Upper lobe of left lung (tissue), 6 donors: ENCODE data around the gene MSANTD2. TPM values are rescaled to one million over a fixed set of nuclear protein-coding genes. Genes with fewer than 3 reads are reported as not detected.

Experiments used
- ATAC-seq, 2 donors: fragments of 200-7000 bp; cut with Tn5 transposase; one replicate each; pipeline ENCODE4 v1.9.1; 2022; ENCODE audit warnings: mild to moderate bottlenecking in 2 of 2, moderate library complexity in 2 of 2; ENCODE audit not compliant: low FRiP score in 2 of 2
- DNase-seq, 2 donors: peaks; one replicate each; pipeline ENCODE4 v3.0.0-alpha.2; 2019 to 2020
- H3K27ac ChIP-seq, 4 donors: fragments of 200-600 bp; sonication (generic); one replicate each; pipeline ENCODE4 v1.5.1; 2016 to 2019
- H3K27me3 ChIP-seq, 4 donors: fragments of 200-600 bp; sonication (generic); one replicate each; pipeline ENCODE4 v1.5.1; 2017 to 2019
- H3K36me3 ChIP-seq, 4 donors: fragments of 200-600 bp; sonication (generic); one replicate each; pipeline ENCODE4 v1.5.1; 2016 to 2019
- H3K4me1 ChIP-seq, 4 donors: fragments of 200-600 bp; sonication (generic); one replicate each; pipeline ENCODE4 v1.5.1; 2018 to 2019
- H3K4me3 ChIP-seq, 4 donors: fragments of 200-600 bp; sonication (generic); one replicate each; pipeline ENCODE4 v1.5.1; 2017 to 2019; ENCODE audit warnings: mild to moderate bottlenecking in 2 of 4, moderate library complexity in 1 of 4
- H3K9me3 ChIP-seq, 4 donors: fragments of 200-600 bp; sonication (generic); one replicate each; pipeline ENCODE4 v1.5.1; 2018 to 2019
- CTCF ChIP-seq, 6 experiments: fragments of 450-650 bp in 4 of 6; fragments of 200-600 bp in 2 of 6; sonication (generic) in 2 of 6; IDR thresholded peaks; one replicate each; pipeline ENCODE4 v1.5.1; 2016 to 2019; ENCODE audit warnings: antibody characterized with exemption in 6 of 6
- EP300 ChIP-seq, 4 donors: sonication (generic); formaldehyde crosslinking; IDR thresholded peaks; one replicate each; pipeline ENCODE4 v1.5.1; 2017; ENCODE audit warnings: antibody characterized with exemption in 4 of 4, control low read depth in 2 of 4
- POLR2A ChIP-seq, 4 donors: fragments of 450-650 bp; IDR thresholded peaks; one replicate each; pipeline ENCODE4 v1.5.1; 2016 to 2017; ENCODE audit warnings: antibody characterized with exemption in 4 of 4, mild to moderate bottlenecking in 2 of 4
- POLR2AphosphoS5 ChIP-seq, 2 donors: sonication (generic); formaldehyde crosslinking; IDR thresholded peaks; one replicate each; pipeline ENCODE4 v1.5.1; 2017; ENCODE audit warnings: antibody characterized with exemption in 2 of 2
- WGBS, 2 donors: methylation state at CpG; one replicate each; pipeline ENCODE4 v1.1.5; 2017 to 2018; 5-methylcytosine and 5-hydroxymethylcytosine counted together
- total RNA-seq, 6 donors: library from RNA; depleted of rRNA in 4 of 6; stranded (reverse); fragments of >200 nt in 4 of 6; gene quantifications; one replicate each; pipeline versions ENCODE4 v1.1.0 to v1.2.1, GENCODE V29; 2016 to 2021
- donor health status: DM: no; HTN: no; CAD: no; lungs with moderate emphysema.
- donor health status: DM: no; HTN: yes; CAD: no; lungs with severe emphysema.

MSANTD2 gene
- total RNA-seq, 6 donors from 2014 or later = 10.5 to 69.1 (median 14.0) TPM

GRCh38 chr11:124814739-124815138, 14.5 kb upstream of the MSANTD2 start:
- no peaks in the 10 kb centered on the region for H3K36me3 ChIP-seq
- no peak overlapping the region for H3K27ac ChIP-seq
- 98 to 100% methylated on average over 1 of the region's 1 CpG for WGBS, 2 donors
- H3K4me1 ChIP-seq = no peaks in the 10 kb centered on the region
- no peak for ATAC-seq
- DNase-seq = no peak
- no peak for TF ChIP-seq POLR2AphosphoS5 (IDR thresholded peaks at IDR 0.05)
- no peak for TF ChIP-seq POLR2A (IDR thresholded peaks at IDR 0.05)
- TF ChIP-seq EP300 (IDR thresholded peaks at IDR 0.05) = no peak
- TF ChIP-seq CTCF (IDR thresholded peaks at IDR 0.05) = no peak
- no peaks in the 10 kb centered on the region for H3K9me3 ChIP-seq
- no peaks in the 10 kb centered on the region for H3K27me3 ChIP-seq
- no peak overlapping the region for H3K4me3 ChIP-seq

- 19 to 29% methylated on average over 1 of the region's 1 CpG for WGBS, 2 donors
- H3K9me3 ChIP-seq = no peaks in the 10 kb centered on the region
- H3K27ac ChIP-seq = no peak overlapping the region
- no peaks in the 10 kb centered on the region for H3K27me3 ChIP-seq
- no peak for TF ChIP-seq POLR2A (IDR thresholded peaks at IDR 0.05)
- TF ChIP-seq EP300 (IDR thresholded peaks at IDR 0.05) = no peak
- TF ChIP-seq CTCF (IDR thresholded peaks at IDR 0.05) = no peak
- TF ChIP-seq POLR2AphosphoS5 (IDR thresholded peaks at IDR 0.05) = no peak
- ATAC-seq (no peak), DNase-seq (no peak)
- H3K4me3 ChIP-seq = no peak overlapping the region
- no peaks in the 10 kb centered on the region for H3K4me1 ChIP-seq
- no peaks in the 10 kb centered on the region for H3K36me3 ChIP-seq
Measured at GRCh38 chr11:124812876-124813275, 12.7 kb upstream of the MSANTD2 start.

GRCh38 chr11:124811399-124812125, 11.4 kb upstream of the MSANTD2 start:
- Histone ChIP-seq H3K4me3 (no peak overlapping the region), H3K9me3 (no peaks in the 10 kb centered on the region), H3K27ac (no peak overlapping the region), H3K36me3 (no peaks in the 10 kb centered on the region), H3K27me3 (no peaks in the 10 kb centered on the region), H3K4me1 (no peaks in the 10 kb centered on the region)
- TF ChIP-seq EP300 (IDR thresholded peaks at IDR 0.05) (no peak), POLR2A (IDR thresholded peaks at IDR 0.05) (no peak), CTCF (IDR thresholded peaks at IDR 0.05) (no peak), POLR2AphosphoS5 (IDR thresholded peaks at IDR 0.05) (no peak)
- no peak for ATAC-seq
- DNase-seq = no peak
- WGBS, 2 donors = 75 to 81% methylated on average over 10 of the region's 10 CpGs

GRCh38 chr11:124807660-124808270, 7.6 kb upstream of the MSANTD2 start:
- Histone ChIP-seq H3K4me1 (no peaks in the 10 kb centered on the region), H3K9me3 (no peaks in the 10 kb centered on the region), H3K27ac (no peak overlapping the region), H3K27me3 (no peaks in the 10 kb centered on the region), H3K36me3 (peaks cover 0 to 4% (median 2%) of the 10 kb centered on the region in 4 donors), H3K4me3 (no peak overlapping the region)
- DNase-seq = no peak
- no peak for ATAC-seq
- no peak for TF ChIP-seq EP300 (IDR thresholded peaks at IDR 0.05)
- no peak for TF ChIP-seq POLR2AphosphoS5 (IDR thresholded peaks at IDR 0.05)
- TF ChIP-seq POLR2A (IDR thresholded peaks at IDR 0.05) = no peak
- TF ChIP-seq CTCF (IDR thresholded peaks at IDR 0.05) = no peak
- WGBS, 2 donors = 76 to 80% methylated on average over 5 to 6 of the region's 6 CpGs
